Nephron (organoid): Measurements from ENCODE around the gene EIF2AK3.
"Not testable (repeated sequence)": the region's sequence is repeated elsewhere in the genome, so short reads cannot be mapped to it uniquely, and the experiment has no call there.

Experiments used
- H3K27ac Mint-ChIP-seq, 3 experiments: 2 replicates each; pipeline ENCODE4 v1.8.0; 2020; ENCODE audit warnings: mixed read lengths in 3 of 3, mild to moderate bottlenecking in 2 of 3, moderate library complexity in 1 of 3
- H3K27me3 Mint-ChIP-seq: 2 replicates; pipeline ENCODE4 v1.8.0; 2021; ENCODE audit warnings: low read depth, mild to moderate bottlenecking, moderate library complexity, mixed read lengths
- H3K36me3 Mint-ChIP-seq: 2 replicates; pipeline ENCODE4 v1.8.0; 2020; ENCODE audit warnings: low read depth, mixed read lengths
- H3K4me1 Mint-ChIP-seq: 2 replicates; pipeline ENCODE4 v1.8.0; 2020; ENCODE audit warnings: mixed read lengths
- H3K4me3 Mint-ChIP-seq, 3 experiments: 2 replicates each; pipeline ENCODE4 v1.8.0; 2020; ENCODE audit warnings: mild to moderate bottlenecking in 3 of 3, mixed read lengths in 3 of 3, moderate library complexity in 2 of 3
- H3K9me3 Mint-ChIP-seq: 2 replicates; pipeline ENCODE4 v1.8.0; 2020; ENCODE audit warnings: mixed read lengths
- TF ChIP-seq, protein P1 (sequence below), 3 experiments: fragments of 200-600 bp; sonication (generic); IDR thresholded peaks; one replicate each; pipeline ENCODE4 v1.5.0; 2021; ENCODE audit warnings: antibody characterized with exemption in 3 of 3; ENCODE audit not compliant: unreplicated experiment in 3 of 3

Gene EIF2AK3

DNA sequence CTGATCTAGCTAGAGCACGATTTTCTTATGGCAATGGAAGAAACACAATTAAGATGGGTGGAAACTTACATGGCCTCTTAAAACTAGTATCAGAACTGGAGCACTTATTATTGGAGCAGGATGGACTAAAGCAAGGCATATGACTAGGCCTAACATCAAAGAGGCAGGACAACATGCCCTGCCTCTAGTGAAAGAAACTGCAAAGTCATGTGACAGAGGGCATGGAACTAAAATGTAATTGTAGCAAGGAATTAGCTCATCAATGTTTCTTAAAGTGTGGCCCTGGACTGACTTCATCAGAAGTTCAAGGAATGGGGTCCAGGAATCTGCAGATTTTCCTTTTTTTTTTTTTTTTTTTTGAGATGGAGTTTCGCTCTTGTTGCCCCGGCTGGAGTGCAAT lies 5.3 kb upstream of the EIF2AK3 start:
- H3K27me3 Mint-ChIP-seq = no peaks in the 10 kb centered on the region
- TF ChIP-seq, protein P1, sequence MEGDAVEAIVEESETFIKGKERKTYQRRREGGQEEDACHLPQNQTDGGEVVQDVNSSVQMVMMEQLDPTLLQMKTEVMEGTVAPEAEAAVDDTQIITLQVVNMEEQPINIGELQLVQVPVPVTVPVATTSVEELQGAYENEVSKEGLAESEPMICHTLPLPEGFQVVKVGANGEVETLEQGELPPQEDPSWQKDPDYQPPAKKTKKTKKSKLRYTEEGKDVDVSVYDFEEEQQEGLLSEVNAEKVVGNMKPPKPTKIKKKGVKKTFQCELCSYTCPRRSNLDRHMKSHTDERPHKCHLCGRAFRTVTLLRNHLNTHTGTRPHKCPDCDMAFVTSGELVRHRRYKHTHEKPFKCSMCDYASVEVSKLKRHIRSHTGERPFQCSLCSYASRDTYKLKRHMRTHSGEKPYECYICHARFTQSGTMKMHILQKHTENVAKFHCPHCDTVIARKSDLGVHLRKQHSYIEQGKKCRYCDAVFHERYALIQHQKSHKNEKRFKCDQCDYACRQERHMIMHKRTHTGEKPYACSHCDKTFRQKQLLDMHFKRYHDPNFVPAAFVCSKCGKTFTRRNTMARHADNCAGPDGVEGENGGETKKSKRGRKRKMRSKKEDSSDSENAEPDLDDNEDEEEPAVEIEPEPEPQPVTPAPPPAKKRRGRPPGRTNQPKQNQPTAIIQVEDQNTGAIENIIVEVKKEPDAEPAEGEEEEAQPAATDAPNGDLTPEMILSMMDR (IDR thresholded peaks at IDR 0.05; ENCODE audit: unreplicated experiment in 3 of 3) = no peak

DNA sequence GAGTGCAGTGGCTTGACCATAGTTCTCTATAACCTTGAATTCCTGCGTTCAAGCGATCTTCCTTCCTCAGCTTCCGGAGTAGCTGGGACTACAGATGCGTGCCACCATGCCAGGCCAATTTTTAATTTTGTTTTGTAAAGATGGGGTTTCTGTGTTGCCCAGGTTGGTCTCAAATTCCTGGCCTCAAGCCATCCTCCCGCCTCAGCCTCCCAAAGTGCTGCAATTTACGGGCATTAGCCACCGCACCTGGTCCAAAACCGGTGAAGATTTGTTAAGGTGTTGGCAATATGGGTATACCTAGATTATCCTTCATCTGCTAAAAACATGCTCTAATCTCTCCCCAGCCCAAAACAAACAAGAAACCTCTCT lies 1.3 kb upstream of the EIF2AK3 start:
- TF ChIP-seq, protein P1 (IDR thresholded peaks at IDR 0.05; ENCODE audit: unreplicated experiment in 3 of 3) = no peak
- no peaks in the 10 kb centered on the region for H3K27me3 Mint-ChIP-seq
- peaks cover 7% of the 10 kb centered on the region for H3K4me1 Mint-ChIP-seq
- H3K36me3 Mint-ChIP-seq = no peaks in the 10 kb centered on the region
- peak overlapping the region in 1 of 3 experiments; percentile 85 for H3K4me3 Mint-ChIP-seq
- H3K9me3 Mint-ChIP-seq = no peaks in the 10 kb centered on the region
- peak overlapping the region in 1 of 3 experiments; percentile 84 for H3K27ac Mint-ChIP-seq

More for the DNA sequence above, 5.3 kb upstream of the EIF2AK3 start:
- Mint-ChIP-seq H3K27ac (no peak overlapping the region), H3K9me3 (no peaks in the 10 kb centered on the region), H3K4me3 (no peak overlapping the region), H3K4me1 (peaks cover 7% of the 10 kb centered on the region), H3K36me3 (no peaks in the 10 kb centered on the region)

DNA sequence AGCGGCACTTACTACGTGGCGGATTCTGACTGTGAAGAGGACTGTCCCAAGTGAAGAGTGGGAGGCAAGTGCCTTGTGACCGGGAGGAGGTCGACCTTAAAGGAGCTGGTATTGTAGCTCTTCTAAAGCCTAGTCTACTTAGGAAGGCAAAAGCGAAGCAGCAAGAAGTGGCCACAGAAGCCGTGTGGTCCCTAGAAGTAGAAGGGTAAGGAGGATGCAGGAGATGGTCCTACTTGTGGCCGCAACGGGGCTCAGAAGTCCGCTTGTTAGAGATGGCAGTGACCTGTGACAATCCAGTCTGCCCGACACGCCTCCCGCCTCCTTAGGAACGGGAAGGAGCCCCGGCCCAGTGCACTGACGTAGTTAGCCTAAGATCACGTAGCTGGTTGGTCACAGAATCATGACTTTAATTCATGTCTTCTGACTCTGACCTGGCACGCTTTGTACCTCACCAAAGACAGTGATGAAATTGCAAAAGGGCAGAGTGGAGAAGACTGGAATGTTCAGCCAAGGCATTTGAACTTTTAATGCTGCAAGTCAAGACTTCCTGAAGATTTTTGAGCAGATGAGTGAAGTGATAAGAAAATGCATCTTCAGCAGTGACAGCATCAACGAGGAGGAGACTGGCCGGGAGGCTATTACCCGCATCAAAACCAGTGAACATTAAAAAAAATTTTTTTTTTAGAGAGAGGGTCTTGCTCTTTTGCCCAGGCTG lies 749 bp upstream of the EIF2AK3 start:
- Mint-ChIP-seq H3K36me3 (no peaks in the 10 kb centered on the region), H3K4me3 (no peak overlapping the region), H3K27me3 (no peaks in the 10 kb centered on the region), H3K4me1 (peaks cover 7% of the 10 kb centered on the region), H3K27ac (no peak overlapping the region), H3K9me3 (no peaks in the 10 kb centered on the region)
- TF ChIP-seq, protein P1 (IDR thresholded peaks at IDR 0.05; ENCODE audit: unreplicated experiment in 3 of 3) = no peak

DNA sequence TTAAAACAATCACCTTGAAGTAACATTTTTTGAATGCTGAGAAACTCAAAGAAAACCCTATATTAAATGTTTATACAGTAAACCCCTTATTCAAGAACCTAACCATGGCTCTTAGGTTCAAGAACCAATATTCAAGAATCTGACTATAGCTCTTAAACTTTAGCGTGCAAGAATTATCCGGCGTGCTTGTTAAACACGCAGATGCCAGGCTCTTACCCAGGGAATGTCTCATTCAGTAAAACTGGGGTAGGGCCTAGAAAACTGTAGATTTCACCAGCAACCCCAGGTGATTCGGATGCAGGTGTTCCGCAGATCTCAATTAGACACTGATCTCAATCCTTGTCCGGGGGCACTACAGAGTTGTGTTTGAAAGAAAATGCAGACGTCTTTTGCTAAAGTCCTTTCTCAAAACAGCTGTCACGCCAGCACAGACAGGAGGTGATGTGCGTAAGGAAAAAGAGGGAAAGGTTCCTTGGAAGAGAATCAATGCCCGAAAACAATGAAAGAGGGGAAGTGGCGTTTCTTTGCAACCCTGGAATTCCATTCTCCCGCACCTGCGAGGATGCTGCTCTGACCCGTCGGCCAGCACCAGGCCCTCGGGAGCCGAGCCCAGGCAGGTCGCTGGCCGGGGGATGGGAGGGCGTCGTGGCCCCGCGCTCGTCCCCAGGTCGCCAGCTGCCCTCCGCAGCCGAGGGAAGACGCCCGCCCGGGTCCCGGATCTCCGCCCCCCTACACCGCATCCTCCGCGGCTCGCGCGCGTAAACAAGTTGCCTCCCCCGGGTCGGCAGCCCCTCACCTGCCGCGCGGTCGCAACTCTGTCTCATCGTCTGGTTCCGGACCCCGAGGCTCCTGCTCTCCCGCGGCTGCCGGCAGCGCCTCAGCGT lies 851 bp downstream of the EIF2AK3 start:
- H3K4me1 Mint-ChIP-seq = peaks cover 7% of the 10 kb centered on the region
- peak overlapping the region; percentile 89 to 97 (median 94) for H3K4me3 Mint-ChIP-seq
- H3K36me3 Mint-ChIP-seq = no peaks in the 10 kb centered on the region
- no peaks in the 10 kb centered on the region for H3K9me3 Mint-ChIP-seq
- H3K27ac Mint-ChIP-seq = peak overlapping the region; percentile 67 to 96 (median 87)
- H3K27me3 Mint-ChIP-seq = no peaks in the 10 kb centered on the region
- TF ChIP-seq, protein P1 (IDR thresholded peaks at IDR 0.05; ENCODE audit: unreplicated experiment in 3 of 3) = no peak

DNA sequence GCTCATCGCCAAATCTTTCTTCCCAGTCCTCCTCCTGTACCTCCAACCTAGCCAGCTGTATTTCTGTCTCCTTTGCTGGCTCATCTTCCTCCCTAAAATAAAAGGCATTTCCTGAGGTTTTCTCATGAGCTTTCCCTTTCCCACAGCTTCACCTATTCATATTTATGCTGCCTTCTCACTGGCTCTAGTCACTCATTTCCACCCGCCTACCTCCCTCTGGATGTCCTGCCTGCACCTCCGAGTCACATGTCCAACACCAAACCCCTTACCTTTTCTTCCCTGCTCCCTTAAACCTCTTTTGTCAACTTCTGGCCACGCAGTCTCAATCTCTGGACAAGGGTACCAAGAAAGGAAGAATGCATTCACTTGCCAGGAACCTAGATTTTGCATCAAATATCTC lies 2.8 kb downstream of the EIF2AK3 start:
- H3K27ac Mint-ChIP-seq = no peak overlapping the region
- TF ChIP-seq, protein P1 (IDR thresholded peaks at IDR 0.05; ENCODE audit: unreplicated experiment in 3 of 3) = no peak
- no peaks in the 10 kb centered on the region for H3K36me3 Mint-ChIP-seq
- H3K9me3 Mint-ChIP-seq = no peaks in the 10 kb centered on the region
- peaks cover 7% of the 10 kb centered on the region for H3K4me1 Mint-ChIP-seq
- no peak overlapping the region for H3K4me3 Mint-ChIP-seq
- no peaks in the 10 kb centered on the region for H3K27me3 Mint-ChIP-seq

DNA sequence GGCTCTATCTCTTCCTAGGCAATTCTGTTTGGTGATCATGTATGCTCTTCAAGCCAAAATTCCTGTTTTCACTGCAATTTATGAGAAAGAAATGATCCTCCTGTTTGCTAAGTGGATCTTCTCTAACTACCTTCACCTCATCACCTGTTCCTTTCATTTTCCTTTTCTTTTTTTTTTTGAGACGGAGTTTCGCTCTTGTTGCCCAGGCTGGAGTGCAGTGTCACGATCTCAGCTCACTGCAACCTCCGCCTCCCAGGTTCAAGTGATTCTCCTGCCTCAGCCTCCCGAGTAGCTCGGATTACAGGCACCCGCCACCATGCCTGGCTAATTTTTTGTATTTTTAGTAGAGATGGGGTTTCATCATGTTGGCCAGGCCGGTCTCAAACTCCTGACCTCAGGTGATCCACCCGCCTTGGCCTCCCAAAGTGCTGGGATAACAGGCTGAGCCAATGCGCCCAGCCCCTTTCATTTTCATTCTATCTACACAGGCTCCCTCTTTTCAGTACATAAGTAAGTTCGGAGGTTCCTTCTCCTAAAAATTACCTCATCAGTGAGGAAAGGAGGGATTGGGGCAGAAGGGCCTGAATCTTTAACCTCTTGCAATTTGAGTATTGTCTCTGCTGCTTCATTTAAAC lies 3.3 kb downstream of the EIF2AK3 start:
- H3K4me1 Mint-ChIP-seq, H3K9me3 Mint-ChIP-seq, H3K27ac Mint-ChIP-seq, H3K36me3 Mint-ChIP-seq, H3K4me3 Mint-ChIP-seq, H3K27me3 Mint-ChIP-seq: not testable (repeated sequence)
